ENCODE results near the gene HP1BP3. TPM values are rescaled to one million over a fixed set of nuclear protein-coding genes. Genes with fewer than 3 reads are reported as not detected.

Gene HP1BP3
- total RNA-seq, 1 donor from 2014 or later: 164 TPM

DNA sequence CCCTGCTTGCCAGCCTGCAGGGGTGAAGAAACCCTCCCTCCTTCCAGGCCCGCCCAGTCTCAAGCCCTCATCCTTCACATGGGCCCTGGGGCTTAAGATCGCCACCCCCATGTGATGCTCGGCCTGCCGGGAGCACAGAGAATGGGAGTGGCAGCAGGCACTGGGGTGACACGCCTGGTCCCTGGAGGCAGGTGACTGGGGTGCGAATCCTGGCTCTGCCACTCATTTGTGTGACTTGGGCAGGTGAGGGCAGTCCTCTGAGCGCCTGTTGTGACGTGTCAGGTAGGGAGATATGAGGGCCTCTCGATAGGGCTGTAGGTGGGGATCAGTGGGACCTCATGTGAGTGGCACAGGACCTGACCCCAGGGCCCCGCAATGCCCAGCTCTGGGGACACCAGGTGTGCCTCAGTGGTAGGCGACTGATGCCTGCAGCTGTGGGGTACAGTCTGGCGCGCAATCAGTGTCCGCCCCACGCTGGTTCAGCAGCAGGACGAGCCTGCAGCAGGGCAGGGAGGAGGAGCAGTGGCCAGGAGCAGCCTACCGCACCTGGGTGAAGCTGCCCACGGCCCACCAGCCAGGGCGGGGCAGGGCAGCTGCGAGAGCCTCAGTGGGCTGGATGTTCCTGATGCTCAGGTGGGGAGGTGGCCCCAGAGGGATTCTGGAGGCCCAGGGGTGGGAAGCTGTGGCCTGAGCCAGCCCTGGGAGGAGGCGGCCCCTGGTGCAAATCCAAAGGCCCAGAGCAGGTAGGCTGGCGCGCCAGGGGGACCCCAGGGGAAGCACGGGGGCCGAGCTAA lies 60.8 kb downstream of the HP1BP3 start:
- Mint-ChIP-seq H3K4me3 (ENCODE audit: unreplicated experiment) (no peak overlapping the region), H3K27me3 (ENCODE audit: unreplicated experiment) (peaks cover 21% of the 10 kb centered on the region), H3K27ac (ENCODE audit: unreplicated experiment) (no peak overlapping the region), H3K36me3 (ENCODE audit: low read depth, unreplicated experiment) (peaks cover 3% of the 10 kb centered on the region), H3K9me3 (ENCODE audit: unreplicated experiment) (no peaks in the 10 kb centered on the region), H3K4me1 (ENCODE audit: unreplicated experiment) (no peaks in the 10 kb centered on the region)
- DNase-seq (ENCODE audit: low spot score): no peak
- TF ChIP-seq CTCF (IDR thresholded peaks at IDR 0.05; ENCODE audit: unreplicated experiment): no peak

DNA sequence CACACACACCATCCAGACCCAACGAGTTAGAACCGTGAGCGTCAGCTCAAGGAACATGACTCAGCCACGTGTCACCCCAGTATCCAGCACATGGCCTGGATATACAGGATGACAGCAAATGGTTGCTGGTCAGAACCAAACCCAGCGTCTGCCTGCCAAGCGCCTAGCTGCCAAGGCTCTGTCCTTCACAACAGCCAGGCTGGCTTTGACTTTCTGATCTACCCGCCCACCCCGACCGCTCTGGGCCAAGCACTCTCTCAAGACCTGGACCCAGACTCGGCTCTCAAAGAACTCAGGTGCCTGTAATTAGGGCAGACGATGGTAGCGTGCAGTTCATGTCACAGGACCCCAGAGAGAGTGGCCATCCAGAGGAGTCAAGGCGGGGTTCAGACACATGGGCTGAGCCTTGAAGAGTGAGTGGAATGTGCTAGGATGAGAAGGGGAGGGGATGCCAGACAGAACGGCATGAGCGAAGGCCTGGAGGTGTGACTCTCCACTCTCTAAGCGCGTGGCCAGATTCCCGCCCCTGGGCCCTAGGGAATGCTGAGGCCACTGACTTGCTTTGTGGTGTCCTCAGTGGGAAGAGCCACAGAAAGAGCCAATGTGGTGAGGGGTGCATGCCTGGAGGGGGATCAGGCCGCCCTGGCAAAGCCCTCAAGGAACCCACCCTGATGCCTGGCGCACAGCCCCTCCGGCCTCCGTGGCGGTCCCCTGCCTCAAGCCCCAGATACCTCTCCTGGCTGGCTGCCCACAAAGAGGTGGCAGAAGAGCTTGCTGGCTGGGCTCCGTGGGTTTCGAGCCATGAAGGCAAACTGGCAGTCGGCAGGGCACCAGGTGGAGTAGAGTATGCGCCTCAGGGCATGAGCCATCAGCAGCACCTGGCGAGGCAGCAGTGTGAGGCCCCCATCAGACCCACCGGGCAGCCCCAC lies 61.7 kb downstream of the HP1BP3 start:
- no peak for DNase-seq (ENCODE audit: low spot score)
- Mint-ChIP-seq H3K9me3 (ENCODE audit: unreplicated experiment) (no peaks in the 10 kb centered on the region), H3K27ac (ENCODE audit: unreplicated experiment) (no peak overlapping the region), H3K4me1 (ENCODE audit: unreplicated experiment) (no peaks in the 10 kb centered on the region), H3K4me3 (ENCODE audit: unreplicated experiment) (no peak overlapping the region), H3K27me3 (ENCODE audit: unreplicated experiment) (peaks cover 15% of the 10 kb centered on the region), H3K36me3 (ENCODE audit: low read depth, unreplicated experiment) (peaks cover 3% of the 10 kb centered on the region)
- no peak for TF ChIP-seq CTCF (IDR thresholded peaks at IDR 0.05; ENCODE audit: unreplicated experiment)

DNA sequence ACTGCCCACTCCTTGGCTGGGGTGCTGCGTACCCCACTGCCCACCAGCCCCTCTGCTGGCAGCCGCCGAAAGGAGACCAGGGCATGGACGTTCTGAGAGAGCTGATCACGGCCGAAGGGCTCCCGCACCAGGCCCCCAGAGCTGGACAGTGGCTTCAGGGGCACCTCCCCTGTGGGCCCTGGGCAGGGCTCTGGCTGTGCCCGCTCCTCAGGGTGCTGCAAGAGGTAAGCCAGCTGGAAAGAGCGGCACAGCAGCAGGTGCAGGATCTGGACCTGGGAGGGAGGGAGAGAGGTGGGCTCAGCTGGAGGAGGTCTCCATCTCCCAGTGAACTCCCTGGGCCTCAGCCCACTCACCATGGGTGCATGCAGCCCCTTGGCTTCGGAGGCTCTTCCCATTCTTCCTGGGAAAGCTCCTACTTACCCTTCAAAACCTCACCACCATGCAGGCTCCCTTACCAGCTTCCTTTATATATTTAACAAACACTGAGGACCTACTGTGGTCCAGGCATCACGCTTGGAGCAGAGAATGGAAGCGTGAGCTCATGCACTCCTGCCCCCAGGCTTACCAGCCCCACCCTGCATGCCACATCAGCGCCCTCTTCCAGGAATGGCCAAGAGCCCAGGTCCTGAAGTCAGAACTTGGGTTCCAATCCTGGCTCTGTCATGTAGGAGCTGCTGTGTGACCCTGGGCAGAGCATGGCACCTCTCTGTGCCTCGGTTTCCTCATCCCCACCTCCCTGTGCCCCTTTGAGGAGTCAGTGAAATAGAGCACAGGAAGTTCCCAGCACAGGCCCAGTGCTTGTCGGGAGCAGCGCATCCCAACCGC lies 62.5 kb downstream of the HP1BP3 start:
- peak; percentile 2 for DNase-seq (ENCODE audit: low spot score)
- TF ChIP-seq CTCF (IDR thresholded peaks at IDR 0.05; ENCODE audit: unreplicated experiment): no peak
- no peak overlapping the region for H3K4me3 Mint-ChIP-seq (ENCODE audit: unreplicated experiment)
- H3K4me1 Mint-ChIP-seq (ENCODE audit: unreplicated experiment): no peaks in the 10 kb centered on the region
- H3K27ac Mint-ChIP-seq (ENCODE audit: unreplicated experiment): no peak overlapping the region
- peaks cover 3% of the 10 kb centered on the region for H3K36me3 Mint-ChIP-seq (ENCODE audit: low read depth, unreplicated experiment)
- peaks cover 14% of the 10 kb centered on the region for H3K27me3 Mint-ChIP-seq (ENCODE audit: unreplicated experiment)
- H3K9me3 Mint-ChIP-seq (ENCODE audit: unreplicated experiment): no peaks in the 10 kb centered on the region

DNA sequence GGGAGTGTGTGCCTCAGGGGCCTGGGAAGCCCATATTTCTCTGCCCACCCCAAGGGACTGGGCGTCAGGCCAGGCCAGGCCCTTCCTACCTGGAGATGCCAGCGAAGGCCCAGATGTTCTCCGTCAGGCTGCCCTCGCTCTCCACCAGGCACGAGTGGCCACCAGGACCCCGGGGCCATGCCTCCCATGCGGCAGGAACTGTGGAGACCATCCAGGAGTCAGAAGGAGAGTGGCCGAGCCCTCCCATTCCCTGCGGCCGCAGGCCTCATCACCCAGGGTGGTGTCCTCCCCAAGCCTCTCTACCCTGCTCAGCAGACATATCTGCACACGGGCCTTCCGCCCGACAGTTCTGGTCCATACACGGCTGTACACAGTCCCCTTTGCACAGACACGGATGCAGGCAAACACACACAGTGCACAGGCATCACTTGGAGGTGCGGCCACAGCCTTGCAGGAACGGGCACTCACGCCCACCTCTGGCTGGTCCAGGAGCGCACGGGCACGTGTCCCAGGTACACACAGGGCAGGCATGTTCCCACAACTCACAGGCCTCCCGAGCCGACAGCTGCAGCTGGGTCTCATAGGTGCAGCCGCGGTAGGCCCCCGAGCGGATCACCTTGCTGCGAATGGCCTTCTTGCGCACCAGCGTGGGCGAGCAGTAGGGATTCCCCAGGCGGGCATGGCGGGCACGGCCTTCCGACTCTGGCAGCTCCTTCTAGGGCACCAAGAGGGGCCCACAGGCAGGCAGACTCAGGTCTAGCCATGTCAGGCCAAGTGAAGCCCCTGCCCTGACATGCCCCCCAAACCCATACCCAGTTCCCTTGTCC lies 63.4 kb downstream of the HP1BP3 start:
- Mint-ChIP-seq H3K27me3 (ENCODE audit: unreplicated experiment) (peaks cover 22% of the 10 kb centered on the region), H3K36me3 (ENCODE audit: low read depth, unreplicated experiment) (peaks cover 3% of the 10 kb centered on the region), H3K9me3 (ENCODE audit: unreplicated experiment) (no peaks in the 10 kb centered on the region), H3K4me3 (ENCODE audit: unreplicated experiment) (no peak overlapping the region), H3K4me1 (ENCODE audit: unreplicated experiment) (peaks cover 1% of the 10 kb centered on the region), H3K27ac (ENCODE audit: unreplicated experiment) (no peak overlapping the region)
- TF ChIP-seq CTCF (IDR thresholded peaks at IDR 0.05; ENCODE audit: unreplicated experiment): no peak
- DNase-seq (ENCODE audit: low spot score): peak; percentile 3
